DOHH2 (cell line): ENCODE measurements around the gene SYT7.

Experiments used
- H3F3A ChIP-seq: fragments of 200-600 bp; sonication (generic), shearing (Covaris generic); 2 replicates; pipeline ENCODE4 v1.6.0; 2016; ENCODE audit warnings: antibody characterized with exemption, mild to moderate bottlenecking; ENCODE audit not compliant: control insufficient read depth, insufficient read depth
- H3K27ac ChIP-seq: fragments of 200-600 bp; sonication (generic); 2 replicates; pipeline ENCODE4 v1.5.1; 2014; ENCODE audit warnings: low read depth, mild to moderate bottlenecking, low read length, moderate library complexity
- H3K27me3 ChIP-seq: fragments of 200-600 bp; sonication (generic); 2 replicates; pipeline ENCODE4 v1.6.1; 2014; ENCODE audit warnings: mild to moderate bottlenecking, low read length, mixed read lengths; ENCODE audit not compliant: control insufficient read depth
- H3K36me3 ChIP-seq: fragments of 200-600 bp; sonication (generic); 2 replicates; pipeline ENCODE4 v1.6.1; 2014; ENCODE audit warnings: mild to moderate bottlenecking, low read length, moderate library complexity, mixed read lengths; ENCODE audit not compliant: control insufficient read depth
- H3K4me1 ChIP-seq: fragments of 200-600 bp; sonication (generic); 2 replicates; pipeline ENCODE4 v1.6.1; 2014; ENCODE audit warnings: mild to moderate bottlenecking, low read length, mixed read lengths; ENCODE audit not compliant: control insufficient read depth
- H3K4me2 ChIP-seq: fragments of 200-600 bp; sonication (generic); 2 replicates; pipeline ENCODE4 v1.6.0; 2014; ENCODE audit warnings: mild to moderate bottlenecking, low read length, moderate library complexity
- H3K4me3 ChIP-seq: fragments of 200-600 bp; sonication (generic); 2 replicates; pipeline ENCODE4 v1.5.1; 2014; ENCODE audit warnings: mild to moderate bottlenecking, low read length, mixed read lengths
- H3K79me2 ChIP-seq: fragments of 200-600 bp; sonication (generic); 2 replicates; pipeline ENCODE4 v1.6.1; 2014; ENCODE audit warnings: mild to moderate bottlenecking, low read length, mixed read lengths; ENCODE audit not compliant: control insufficient read depth
- H3K9me2 ChIP-seq: fragments of 200-600 bp; sonication (generic); replicated peaks from 2 replicates; pipeline ENCODE4 v1.6.1; 2014; ENCODE audit warnings: mild to moderate bottlenecking, low read length, mixed read lengths; ENCODE audit not compliant: control insufficient read depth
- H3K9me3 ChIP-seq: fragments of 200-600 bp; sonication (generic); 2 replicates; pipeline ENCODE4 v1.6.1; 2014; ENCODE audit warnings: antibody characterized with exemption, low read length, mixed read lengths; ENCODE audit not compliant: control insufficient read depth, insufficient read depth
- H4K20me1 ChIP-seq: fragments of 200-600 bp; sonication (generic); 2 replicates; pipeline ENCODE4 v1.6.0; 2014; ENCODE audit warnings: low read depth, mild to moderate bottlenecking, antibody characterized with exemption, low read length, moderate library complexity; ENCODE audit not compliant: control insufficient read depth, insufficient read depth
- EZH2phosphoT487 ChIP-seq: fragments of 200-600 bp; sonication (generic); IDR thresholded peaks from 2 replicates; pipeline ENCODE4 v1.6.1; 2017; ENCODE audit warnings: borderline replicate concordance, mild to moderate bottlenecking, antibody characterized with exemption, low read length, moderate library complexity, mixed read lengths
- TF ChIP-seq, protein P1 (sequence below): fragments of 200-600 bp; sonication (generic); IDR thresholded peaks from one replicate; pipeline ENCODE4 v1.5.1; 2014; ENCODE audit warnings: antibody characterized with exemption, mild to moderate bottlenecking, low read depth, low read length; ENCODE audit not compliant: poor library complexity, severe bottlenecking

SYT7 gene

DNA sequence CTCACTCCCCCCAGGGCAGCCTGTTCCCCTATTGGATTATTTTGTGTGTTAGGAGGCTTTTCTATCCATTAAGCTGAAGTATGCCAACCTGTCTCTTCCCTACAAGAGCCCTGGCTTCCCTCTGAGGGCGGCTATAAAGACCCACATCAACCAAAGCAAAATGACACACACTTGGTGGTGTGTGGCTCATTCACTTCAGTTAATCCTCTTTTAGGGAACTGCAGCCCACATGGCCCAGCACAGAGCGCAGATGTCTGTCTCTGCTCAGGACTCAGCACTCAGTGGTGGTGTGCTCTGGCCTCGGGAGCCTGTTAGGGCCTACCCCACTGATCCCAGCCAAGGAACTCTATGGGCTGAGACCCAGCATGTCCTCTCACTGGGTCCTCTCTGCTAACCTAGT, 104.5 kb downstream of the SYT7 start:
- Histone ChIP-seq H3K9me2 (no peaks in the 10 kb centered on the region), H3K79me2 (no peaks in the 10 kb centered on the region), H3K4me1 (no peaks in the 10 kb centered on the region), H3K9me3 (no peaks in the 10 kb centered on the region), H3F3A (no peaks in the 10 kb centered on the region; the same call in 1 of the 2 replicates), H4K20me1 (0 out of 2 replicates have a peak, but pooled peaks cover 5% of the 10 kb centered on the region), H3K4me3 (no peak overlapping the region), H3K36me3 (no peaks in the 10 kb centered on the region), H3K4me2 (no peak overlapping the region), H3K27ac (no peak overlapping the region), H3K27me3 (peaks cover 11% of the 10 kb centered on the region; the same call in 1 of the 2 replicates)
- TF ChIP-seq, protein P1, sequence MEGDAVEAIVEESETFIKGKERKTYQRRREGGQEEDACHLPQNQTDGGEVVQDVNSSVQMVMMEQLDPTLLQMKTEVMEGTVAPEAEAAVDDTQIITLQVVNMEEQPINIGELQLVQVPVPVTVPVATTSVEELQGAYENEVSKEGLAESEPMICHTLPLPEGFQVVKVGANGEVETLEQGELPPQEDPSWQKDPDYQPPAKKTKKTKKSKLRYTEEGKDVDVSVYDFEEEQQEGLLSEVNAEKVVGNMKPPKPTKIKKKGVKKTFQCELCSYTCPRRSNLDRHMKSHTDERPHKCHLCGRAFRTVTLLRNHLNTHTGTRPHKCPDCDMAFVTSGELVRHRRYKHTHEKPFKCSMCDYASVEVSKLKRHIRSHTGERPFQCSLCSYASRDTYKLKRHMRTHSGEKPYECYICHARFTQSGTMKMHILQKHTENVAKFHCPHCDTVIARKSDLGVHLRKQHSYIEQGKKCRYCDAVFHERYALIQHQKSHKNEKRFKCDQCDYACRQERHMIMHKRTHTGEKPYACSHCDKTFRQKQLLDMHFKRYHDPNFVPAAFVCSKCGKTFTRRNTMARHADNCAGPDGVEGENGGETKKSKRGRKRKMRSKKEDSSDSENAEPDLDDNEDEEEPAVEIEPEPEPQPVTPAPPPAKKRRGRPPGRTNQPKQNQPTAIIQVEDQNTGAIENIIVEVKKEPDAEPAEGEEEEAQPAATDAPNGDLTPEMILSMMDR = no peak
- no peak for TF ChIP-seq EZH2phosphoT487

DNA sequence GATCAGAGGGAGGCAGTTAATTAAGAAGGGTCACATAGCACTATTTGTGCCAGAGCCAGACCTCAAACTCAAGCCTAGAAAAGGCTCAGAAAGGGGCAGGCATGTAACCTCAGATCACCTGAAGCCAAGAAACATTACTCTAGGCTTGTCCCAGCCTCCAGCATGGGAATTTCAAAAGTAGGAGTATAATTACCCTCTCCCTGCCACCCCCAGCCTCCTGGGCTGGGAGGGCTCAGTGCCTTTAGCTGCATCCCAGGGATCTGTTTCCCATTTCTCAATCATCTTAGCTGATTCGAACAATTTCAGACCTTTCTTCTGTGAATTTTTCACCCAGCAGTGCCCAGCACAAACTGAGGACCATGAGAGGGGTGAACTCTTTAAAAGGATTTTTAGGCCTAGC, 105.4 kb downstream of the SYT7 start:
- H3K4me3 ChIP-seq = no peak overlapping the region
- peaks cover 3% of the 10 kb centered on the region; the same call in 1 of the 2 replicates for H3K36me3 ChIP-seq
- H3K27me3 ChIP-seq = peaks cover 8% of the 10 kb centered on the region; the same call in 1 of the 2 replicates
- no peaks in the 10 kb centered on the region; the same call in 1 of the 2 replicates for H3F3A ChIP-seq
- no peak overlapping the region for H3K27ac ChIP-seq
- TF ChIP-seq EZH2phosphoT487 = no peak
- TF ChIP-seq, protein P1 = no peak
- no peaks in the 10 kb centered on the region for H3K9me3 ChIP-seq
- H3K4me1 ChIP-seq = no peaks in the 10 kb centered on the region
- H3K4me2 ChIP-seq = no peak overlapping the region
- no peaks in the 10 kb centered on the region for H3K79me2 ChIP-seq
- H3K9me2 ChIP-seq = no peaks in the 10 kb centered on the region
- 0 out of 2 replicates have a peak, but pooled peaks cover 5% of the 10 kb centered on the region for H4K20me1 ChIP-seq

DNA sequence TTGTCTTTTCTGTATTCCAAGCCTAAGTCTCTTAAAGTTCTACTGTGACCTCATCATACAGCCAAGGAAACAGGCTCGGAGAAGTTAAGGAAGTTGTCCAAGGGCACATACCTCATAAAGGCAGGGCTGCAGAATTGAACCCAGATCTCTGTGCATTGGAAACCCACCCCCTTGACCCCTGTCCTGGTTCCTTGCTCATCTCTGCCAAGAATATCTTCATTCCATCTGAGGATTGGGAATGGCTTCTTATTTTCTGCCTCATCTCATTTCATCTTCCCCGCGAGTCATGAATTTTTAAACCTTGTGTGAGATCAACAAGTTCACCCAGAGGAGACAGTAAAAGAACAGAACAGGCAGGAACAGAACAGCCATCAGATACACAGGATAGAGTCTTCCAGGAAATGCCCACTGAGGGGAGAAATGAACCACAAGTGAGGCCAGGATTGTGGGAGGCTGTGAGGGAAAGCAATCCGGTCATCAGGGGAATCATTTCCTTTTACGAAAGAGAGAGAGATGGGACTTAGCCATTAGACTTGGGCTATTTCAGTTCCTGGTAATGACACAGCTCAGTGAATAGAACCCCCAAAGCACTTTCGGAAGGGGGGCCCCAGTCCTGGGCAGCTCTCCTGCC, 106.7 kb downstream of the SYT7 start:
- H3K27ac ChIP-seq = no peak overlapping the region
- no peaks in the 10 kb centered on the region; the same call in 1 of the 2 replicates for H3F3A ChIP-seq
- no peaks in the 10 kb centered on the region for H3K79me2 ChIP-seq
- no peak overlapping the region for H3K4me2 ChIP-seq
- no peaks in the 10 kb centered on the region for H3K9me2 ChIP-seq
- TF ChIP-seq EZH2phosphoT487 = no peak
- TF ChIP-seq, protein P1 = no peak
- H3K4me3 ChIP-seq = no peak overlapping the region
- no peaks in the 10 kb centered on the region for H3K4me1 ChIP-seq
- H3K27me3 ChIP-seq = peaks cover 6% of the 10 kb centered on the region; the same call in 1 of the 2 replicates
- 0 out of 2 replicates have a peak, but pooled peaks cover 5% of the 10 kb centered on the region for H4K20me1 ChIP-seq
- H3K9me3 ChIP-seq = no peaks in the 10 kb centered on the region
- H3K36me3 ChIP-seq = peaks cover 3% of the 10 kb centered on the region; the same call in 1 of the 2 replicates
